ENCODE results near the gene PTPN3. TPM values are rescaled to one million over a fixed set of nuclear protein-coding genes. Genes with fewer than 3 reads are reported as not detected.
"Not testable (repeated sequence)": the region's sequence is repeated elsewhere in the genome, so short reads cannot be mapped to it uniquely, and the experiment has no call there.

The PTPN3 gene
- total RNA-seq, 6 donors from 2014 or later, result 10.2 to 26.2 (median 15.2) TPM

DNA sequence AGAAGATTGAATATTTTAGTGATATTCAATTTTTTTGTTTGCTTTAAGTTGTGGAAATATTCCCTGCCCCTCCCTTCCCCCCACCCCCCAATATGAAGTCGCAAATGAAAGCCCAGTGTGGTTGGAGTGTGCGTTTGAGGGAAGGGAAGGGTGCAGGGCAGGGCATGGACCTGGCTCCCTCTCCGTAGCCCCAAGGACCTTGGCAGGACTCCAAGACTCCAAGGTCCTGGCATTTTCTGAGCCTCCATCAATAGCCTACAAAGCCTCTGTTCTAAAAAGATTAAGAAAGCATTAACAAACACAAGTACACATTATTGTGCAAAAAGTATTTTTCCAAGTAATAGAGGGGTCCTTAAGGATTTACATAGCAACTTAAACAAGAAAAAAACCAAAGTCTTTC is 38.8 kb upstream of the PTPN3 start:
- Histone ChIP-seq H3K27ac (no peak overlapping the region), H3K9me3 (no peaks in the 10 kb centered on the region), H3K4me3 (no peak overlapping the region), H3K27me3 (no peaks in the 10 kb centered on the region), H3K36me3 (no peaks in the 10 kb centered on the region), H3K4me1 (no peaks in the 10 kb centered on the region)
- TF ChIP-seq EP300 (IDR thresholded peaks at IDR 0.05) (no peak), POLR2A (IDR thresholded peaks at IDR 0.05) (no peak), POLR2AphosphoS5 (IDR thresholded peaks at IDR 0.05) (no peak)
- TF ChIP-seq, protein P1, sequence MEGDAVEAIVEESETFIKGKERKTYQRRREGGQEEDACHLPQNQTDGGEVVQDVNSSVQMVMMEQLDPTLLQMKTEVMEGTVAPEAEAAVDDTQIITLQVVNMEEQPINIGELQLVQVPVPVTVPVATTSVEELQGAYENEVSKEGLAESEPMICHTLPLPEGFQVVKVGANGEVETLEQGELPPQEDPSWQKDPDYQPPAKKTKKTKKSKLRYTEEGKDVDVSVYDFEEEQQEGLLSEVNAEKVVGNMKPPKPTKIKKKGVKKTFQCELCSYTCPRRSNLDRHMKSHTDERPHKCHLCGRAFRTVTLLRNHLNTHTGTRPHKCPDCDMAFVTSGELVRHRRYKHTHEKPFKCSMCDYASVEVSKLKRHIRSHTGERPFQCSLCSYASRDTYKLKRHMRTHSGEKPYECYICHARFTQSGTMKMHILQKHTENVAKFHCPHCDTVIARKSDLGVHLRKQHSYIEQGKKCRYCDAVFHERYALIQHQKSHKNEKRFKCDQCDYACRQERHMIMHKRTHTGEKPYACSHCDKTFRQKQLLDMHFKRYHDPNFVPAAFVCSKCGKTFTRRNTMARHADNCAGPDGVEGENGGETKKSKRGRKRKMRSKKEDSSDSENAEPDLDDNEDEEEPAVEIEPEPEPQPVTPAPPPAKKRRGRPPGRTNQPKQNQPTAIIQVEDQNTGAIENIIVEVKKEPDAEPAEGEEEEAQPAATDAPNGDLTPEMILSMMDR (IDR thresholded peaks at IDR 0.05), result no peak
- ATAC-seq (ENCODE audit: low FRiP score in 2 of 2), result no peak
- WGBS, 2 donors, result 34 to 38% methylated on average over 3 of the region's 3 CpGs
- no peak for DNase-seq

DNA sequence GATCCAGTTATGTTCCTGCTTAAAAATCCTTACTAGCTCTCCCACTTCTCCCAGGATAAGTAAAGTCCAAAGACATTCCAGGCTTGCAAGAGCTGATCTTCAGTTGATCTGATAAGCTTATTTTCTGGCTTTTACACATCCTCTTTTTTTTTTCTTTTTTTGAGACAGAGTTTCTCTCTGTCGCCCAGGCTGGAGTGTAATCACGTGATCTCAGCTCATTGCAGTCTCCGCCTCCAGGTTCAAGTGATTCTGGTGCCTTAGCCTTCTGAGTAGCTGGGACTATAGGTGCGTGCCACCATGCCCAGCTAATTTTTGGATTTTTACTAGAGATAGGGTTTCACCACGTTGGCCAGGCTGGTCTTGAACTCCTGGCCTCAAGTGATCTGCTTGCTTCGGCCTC is 37.3 kb upstream of the PTPN3 start:
- no peak overlapping the region for H3K4me3 ChIP-seq
- DNase-seq, result no peak

DNA sequence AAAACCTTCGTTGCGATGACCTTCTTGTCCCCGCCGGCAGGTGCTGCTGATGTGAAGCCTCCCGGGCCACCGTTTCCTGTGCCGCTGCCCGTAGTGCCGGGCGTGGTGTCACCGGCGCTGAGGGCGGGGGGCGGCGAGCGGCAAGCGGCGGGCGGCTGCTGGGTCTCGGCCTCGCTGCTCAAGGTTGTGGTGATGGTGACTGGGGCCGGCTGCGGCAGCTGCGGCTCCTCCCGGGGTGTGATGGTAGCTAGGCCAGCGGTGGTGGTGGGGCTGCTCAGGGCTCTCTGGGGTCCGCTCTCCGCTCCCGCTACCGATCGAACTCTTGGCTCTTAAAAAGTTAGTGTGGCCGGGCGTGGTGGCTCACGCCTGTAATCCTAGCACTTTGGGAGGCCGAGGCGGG is 36.0 kb upstream of the PTPN3 start:
- TF ChIP-seq EP300 (IDR thresholded peaks at IDR 0.05) (no peak), POLR2A (IDR thresholded peaks at IDR 0.05) (no peak)
- ATAC-seq (ENCODE audit: low FRiP score in 2 of 2), result no peak
- Histone ChIP-seq H3K9me3 (no peaks in the 10 kb centered on the region), H3K36me3 (no peaks in the 10 kb centered on the region), H3K4me1 (no peaks in the 10 kb centered on the region), H3K27ac (no peak overlapping the region), H3K4me3 (no peak overlapping the region), H3K27me3 (no peaks in the 10 kb centered on the region)
- peak in 1 of 2 donors; percentile 68 for DNase-seq
- 96 to 98% methylated on average over 33 to 34 of the region's 36 CpGs for WGBS, 2 donors

More for the DNA sequence above, 37.3 kb upstream of the PTPN3 start:
- 47 to 63% methylated on average over 6 of the region's 6 CpGs for WGBS, 2 donors
- ATAC-seq (ENCODE audit: low FRiP score in 2 of 2), result no peak
- Histone ChIP-seq H3K27me3 (no peaks in the 10 kb centered on the region), H3K27ac (no peak overlapping the region), H3K9me3 (no peaks in the 10 kb centered on the region), H3K4me1 (no peaks in the 10 kb centered on the region), H3K36me3 (no peaks in the 10 kb centered on the region)
- no peak for TF ChIP-seq POLR2A (IDR thresholded peaks at IDR 0.05)
- TF ChIP-seq, protein P1 (IDR thresholded peaks at IDR 0.05), result no peak
- no peak for TF ChIP-seq POLR2AphosphoS5 (IDR thresholded peaks at IDR 0.05)
- TF ChIP-seq EP300 (IDR thresholded peaks at IDR 0.05), result no peak

DNA sequence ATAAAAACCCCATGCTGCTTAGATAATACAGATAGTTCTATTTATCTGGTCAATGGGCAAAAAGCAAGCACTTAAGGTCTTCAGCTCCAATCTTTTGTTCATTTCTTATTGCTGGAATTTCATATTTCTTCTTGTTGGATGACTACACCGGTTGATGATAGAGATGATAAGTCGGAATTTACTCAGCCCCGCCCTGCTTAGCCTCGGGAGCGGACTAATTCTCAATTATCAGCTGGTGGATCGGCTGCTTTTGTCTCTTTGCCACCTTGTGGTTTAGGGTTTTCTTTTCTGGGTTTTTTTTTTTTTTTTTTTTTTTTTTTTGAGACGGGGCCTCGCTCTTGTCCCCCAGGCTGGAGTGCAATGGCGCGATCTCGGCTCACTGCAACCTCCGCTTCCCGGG is 34.5 kb upstream of the PTPN3 start:
- not testable (repeated sequence) for H3K27ac ChIP-seq; H3K36me3 ChIP-seq; ATAC-seq (ENCODE audit: low FRiP score in 2 of 2); H3K4me1 ChIP-seq; H3K27me3 ChIP-seq; DNase-seq; H3K9me3 ChIP-seq; H3K4me3 ChIP-seq
- WGBS, 2 donors, result 89 to 90% methylated on average over 6 to 13 of the region's 13 CpGs

DNA sequence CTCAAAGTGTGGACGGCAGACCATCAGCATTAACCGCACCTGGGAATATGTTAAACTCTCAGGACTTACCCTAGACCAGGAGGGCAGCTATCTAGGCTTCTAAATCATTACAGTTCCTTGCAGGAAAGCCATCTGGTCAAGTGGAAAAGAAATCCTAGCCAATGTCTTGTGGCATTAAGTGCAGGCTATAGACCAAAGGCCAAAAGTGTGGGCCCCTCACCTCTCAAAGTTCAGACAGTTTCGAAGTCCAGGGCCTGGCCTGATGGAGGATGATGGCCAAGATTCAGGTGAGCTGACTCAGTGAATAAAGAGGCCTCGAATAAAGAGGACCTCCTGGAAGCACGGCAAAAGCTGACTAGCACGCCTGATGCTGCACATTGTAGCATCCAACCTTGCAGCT is 24.0 kb upstream of the PTPN3 start:
- TF ChIP-seq POLR2A (IDR thresholded peaks at IDR 0.05) (no peak), POLR2AphosphoS5 (IDR thresholded peaks at IDR 0.05) (no peak), EP300 (IDR thresholded peaks at IDR 0.05) (no peak)
- TF ChIP-seq, protein P1 (IDR thresholded peaks at IDR 0.05), result no peak
- Histone ChIP-seq H3K9me3 (no peaks in the 10 kb centered on the region), H3K27me3 (no peaks in the 10 kb centered on the region), H3K4me3 (no peak overlapping the region), H3K4me1 (peaks cover 0 to 6% (median 3%) of the 10 kb centered on the region in 4 donors), H3K36me3 (no peaks in the 10 kb centered on the region), H3K27ac (no peak overlapping the region)
- no peak for DNase-seq
- no peak for ATAC-seq (ENCODE audit: low FRiP score in 2 of 2)
- WGBS, 2 donors, result 83 to 84% methylated on average over 5 to 6 of the region's 6 CpGs

DNA sequence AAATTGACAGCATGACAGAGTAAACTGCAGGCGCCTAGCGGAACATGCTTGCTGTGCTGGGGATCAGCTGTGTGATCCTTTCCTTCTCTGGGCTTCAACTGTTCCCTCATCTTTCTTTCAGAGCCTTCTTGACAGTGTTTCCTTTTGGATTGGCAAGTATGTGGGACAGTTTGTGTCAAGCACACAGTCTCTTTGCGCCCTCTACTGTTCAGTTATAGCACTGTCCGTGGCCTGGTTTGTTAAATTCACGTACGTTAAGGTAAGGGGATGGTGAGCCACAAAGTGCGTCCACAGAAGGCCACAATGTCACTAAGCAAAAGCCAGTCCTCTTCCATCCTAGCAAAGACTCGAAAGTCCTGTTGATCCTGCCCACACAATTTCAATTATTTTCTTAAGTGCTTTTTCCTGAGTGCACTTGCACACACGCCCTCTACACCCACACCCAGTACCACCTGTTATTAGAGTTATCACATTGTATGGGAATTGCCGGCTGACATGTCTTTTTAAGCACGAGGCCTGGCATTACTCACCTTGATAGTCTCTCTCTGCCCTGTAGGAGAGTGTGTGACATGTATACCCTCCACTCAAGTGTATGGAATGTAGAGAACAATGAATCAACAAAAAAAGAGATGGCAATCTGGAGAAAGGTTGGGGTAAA is 22.5 kb upstream of the PTPN3 start:
- no peaks in the 10 kb centered on the region for H3K27me3 ChIP-seq
- WGBS, 2 donors, result 16 to 19% methylated on average over 11 of the region's 11 CpGs
- no peak for TF ChIP-seq POLR2AphosphoS5 (IDR thresholded peaks at IDR 0.05)
- TF ChIP-seq, protein P1 (IDR thresholded peaks at IDR 0.05), result peak; percentile 71 to 88 (median 76)
- ATAC-seq (ENCODE audit: low FRiP score in 2 of 2), result peak; percentile 85 to 87
- H3K4me3 ChIP-seq, result no peak overlapping the region
- no peaks in the 10 kb centered on the region for H3K9me3 ChIP-seq
- peak in 1 of 2 donors; percentile 53 for DNase-seq
- no peak overlapping the region for H3K27ac ChIP-seq
- H3K4me1 ChIP-seq, result peaks cover 0 to 6% (median 3%) of the 10 kb centered on the region in 4 donors
- H3K36me3 ChIP-seq, result no peaks in the 10 kb centered on the region
